Activated naive CD4-positive, alpha-beta T cell treated with anti-CD3 and anti-CD28 coated beads for 36 hours (primary cell): ENCODE measurements around the gene RBM15B. TPM values are rescaled to one million over a fixed set of nuclear protein-coding genes. Genes with fewer than 3 reads are reported as not detected.

Experiments used
- CTCF ChIA-PET: fragments of 350-600 bp; sonication (Branson Sonifier 250); formaldehyde crosslinking; loops from one replicate; lab custom pipeline; 2021; ENCODE audit warnings: antibody characterized with exemption; lab: Charles Lee
- DNase-seq: peaks from one replicate; pipeline ENCODE4 v3.0.0-alpha.2; 2020
- H3K27ac Mint-ChIP-seq: one replicate; pipeline ENCODE4 v1.8.0; 2021; ENCODE audit warnings: mild to moderate bottlenecking, mixed read lengths
- H3K27me3 Mint-ChIP-seq: one replicate; pipeline ENCODE4 v1.8.0; 2021; ENCODE audit warnings: low read depth, mixed read lengths
- H3K36me3 Mint-ChIP-seq: one replicate; pipeline ENCODE4 v1.8.0; 2021; ENCODE audit warnings: low read depth, mixed read lengths
- H3K4me1 Mint-ChIP-seq: one replicate; pipeline ENCODE4 v1.8.0; 2021; ENCODE audit warnings: low read depth, mixed read lengths
- H3K4me3 Mint-ChIP-seq: one replicate; pipeline ENCODE4 v1.8.0; 2021; ENCODE audit warnings: mild to moderate bottlenecking, moderate library complexity, mixed read lengths
- H3K9me3 Mint-ChIP-seq: one replicate; pipeline ENCODE4 v1.8.0; 2021; ENCODE audit warnings: mixed read lengths
- intact Hi-C: fragments of 100-400 bp; cut with micrococcal nuclease; formaldehyde crosslinking; loops from one replicate; pipeline ENCODE4 v1.15.1; 2023
- total RNA-seq, 2 experiments: library from RNA; stranded (reverse); gene quantifications; one replicate each; pipeline ENCODE4 v1.2.3, GENCODE V29; 2021

RBM15B gene
- total RNA-seq, 2 experiments from 2014 or later, result 12.8 to 13.5 TPM

DNA sequence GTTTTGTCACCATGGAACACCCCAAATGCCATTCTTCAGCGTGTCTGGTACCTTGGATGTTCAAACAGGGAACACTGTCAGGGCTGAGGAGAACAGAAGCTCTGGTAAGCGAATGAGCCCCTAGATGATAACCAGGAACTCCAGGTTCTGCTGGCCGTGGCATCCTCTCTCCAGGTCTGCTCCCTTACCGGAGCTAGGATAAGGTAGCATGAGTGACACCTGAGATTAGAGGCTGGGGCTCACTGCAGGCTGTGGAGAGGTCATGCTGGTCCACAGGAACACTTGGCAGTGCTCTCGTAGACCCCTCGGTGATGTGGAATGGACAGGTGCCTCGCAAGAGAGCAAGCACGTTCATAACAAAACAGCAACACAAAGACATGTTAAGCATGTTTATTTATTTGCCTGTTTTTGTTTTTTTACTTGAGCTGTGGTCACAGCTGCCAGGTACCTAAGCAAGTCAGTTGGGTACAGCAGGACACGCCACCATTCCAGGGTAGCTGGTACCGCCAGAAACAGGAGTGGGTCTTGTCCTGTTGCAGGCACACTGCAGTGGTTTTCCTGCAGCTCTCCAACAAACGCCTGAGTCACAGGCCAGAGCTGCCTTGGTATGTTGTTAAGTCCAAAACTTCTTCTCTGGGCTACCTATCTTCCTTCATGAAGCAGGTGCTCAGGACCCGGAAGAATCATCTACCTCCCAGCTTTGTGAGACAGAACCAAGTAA lies 4.6 kb downstream of the RBM15B start:
- Mint-ChIP-seq H3K36me3 (peaks cover 37% of the 10 kb centered on the region), H3K27me3 (no peaks in the 10 kb centered on the region), H3K4me3 (no peak overlapping the region), H3K27ac (peak overlapping the region; percentile 79), H3K4me1 (peaks cover 49% of the 10 kb centered on the region), H3K9me3 (no peaks in the 10 kb centered on the region)
- CTCF ChIA-PET, result no interaction called here
- no peak for DNase-seq
- intact Hi-C loops, result loop anchor here (10.0 kb wide), 1 partner anchor 579 kb away; the partner anchor contains the start of genes ABHD14A and ABHD14B

GRCh38 chr3:51396401-51396800 lies 5.3 kb downstream of the RBM15B start:
- Mint-ChIP-seq H3K4me3 (no peak overlapping the region), H3K27me3 (no peaks in the 10 kb centered on the region), H3K4me1 (peaks cover 47% of the 10 kb centered on the region), H3K9me3 (no peaks in the 10 kb centered on the region), H3K27ac (peak overlapping the region; percentile 79), H3K36me3 (peaks cover 37% of the 10 kb centered on the region)
- CTCF ChIA-PET, result interaction anchor here (1.3 to 1.5 kb wide), 2 partner anchors 9 to 11 kb away, joined by 4 to 5 read pairs; no protein-coding TSS in a partner anchor
- no peak for DNase-seq
- intact Hi-C loops, result loop anchor here (10.0 kb wide), 1 partner anchor 578 kb away; the partner anchor contains the start of genes ABHD14A and ABHD14B

GRCh38 chr3:51397392-51397791 lies 6.3 kb downstream of the RBM15B start:
- no peaks in the 10 kb centered on the region for H3K9me3 Mint-ChIP-seq
- H3K27me3 Mint-ChIP-seq, result no peaks in the 10 kb centered on the region
- intact Hi-C loops, result loop anchor here (10.0 kb wide), 1 partner anchor 577 kb away; the partner anchor contains the start of genes ABHD14A and ABHD14B
- H3K36me3 Mint-ChIP-seq, result peaks cover 32% of the 10 kb centered on the region
- peaks cover 41% of the 10 kb centered on the region for H3K4me1 Mint-ChIP-seq
- peak overlapping the region; percentile 3 for H3K27ac Mint-ChIP-seq
- CTCF ChIA-PET, result interaction anchor here (0.5 to 1.5 kb wide), 4 partner anchors 10 to 154 kb away, joined by 3 to 5 read pairs (median 4); no protein-coding TSS in a partner anchor
- DNase-seq, result no peak
- no peak overlapping the region for H3K4me3 Mint-ChIP-seq

DNA sequence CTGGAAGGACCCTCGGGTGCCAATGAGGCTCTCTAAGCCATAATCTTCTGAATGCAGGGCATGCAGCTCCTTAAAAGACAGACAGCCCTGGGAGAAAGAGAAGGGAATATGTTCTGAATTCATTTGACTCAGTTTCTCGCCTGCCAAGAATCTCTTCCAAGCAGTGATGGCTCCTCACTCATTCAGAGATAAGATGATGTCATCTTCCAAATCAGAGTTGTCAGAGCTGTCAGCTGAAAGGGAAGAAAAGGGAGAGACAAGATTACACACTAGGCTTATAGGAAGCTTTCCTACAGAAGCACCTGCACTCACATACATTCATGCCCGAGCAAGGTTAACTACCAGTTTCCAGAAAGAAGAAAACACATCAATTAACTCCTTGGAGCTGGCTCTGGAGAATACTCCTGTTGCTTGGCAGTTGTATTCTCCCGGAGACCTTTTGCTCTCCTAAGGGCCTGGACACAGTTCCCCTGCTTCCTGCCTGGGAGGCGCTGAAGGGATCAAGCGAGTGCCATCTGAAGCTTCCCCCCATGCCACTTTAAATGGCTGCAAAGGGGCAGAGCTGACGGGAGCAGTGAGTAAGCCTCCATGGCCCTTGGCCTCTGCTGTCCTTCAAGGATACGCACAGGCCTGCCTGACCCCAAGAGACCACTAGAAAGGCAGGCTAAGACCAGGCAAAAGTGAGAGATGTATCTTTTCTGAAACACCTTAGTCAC lies 7.7 kb downstream of the RBM15B start:
- DNase-seq, result no peak
- Mint-ChIP-seq H3K4me3 (no peak overlapping the region), H3K4me1 (peaks cover 28% of the 10 kb centered on the region), H3K27ac (peak overlapping the region; percentile 57), H3K9me3 (no peaks in the 10 kb centered on the region), H3K36me3 (peaks cover 27% of the 10 kb centered on the region), H3K27me3 (no peaks in the 10 kb centered on the region)
- CTCF ChIA-PET, result interaction anchor here (0.6 to 1.1 kb wide), 2 partner anchors 78 to 271 kb away, joined by 3 read pairs; no protein-coding TSS in a partner anchor
- intact Hi-C loops, result loop anchor here (10.0 kb wide), 1 partner anchor 576 kb away; the partner anchor contains the start of genes ABHD14A and ABHD14B

- no peak overlapping the region for H3K4me3 Mint-ChIP-seq
- CTCF ChIA-PET, result interaction anchor here (1.1 kb wide), 1 partner anchor 724 kb away, joined by 3 read pairs; no protein-coding TSS in a partner anchor
- peak overlapping the region; percentile 11 for H3K27ac Mint-ChIP-seq
- H3K4me1 Mint-ChIP-seq, result peaks cover 25% of the 10 kb centered on the region
- H3K9me3 Mint-ChIP-seq, result no peaks in the 10 kb centered on the region
- DNase-seq, result no peak
- peaks cover 19% of the 10 kb centered on the region for H3K36me3 Mint-ChIP-seq
- H3K27me3 Mint-ChIP-seq, result no peaks in the 10 kb centered on the region
- intact Hi-C loops, result no loop called here
Observed at GRCh38 chr3:51400166-51400565, 9.1 kb downstream of the RBM15B start.

- Mint-ChIP-seq H3K4me3 (no peak overlapping the region), H3K27ac (peak overlapping the region; percentile 3), H3K4me1 (peaks cover 20% of the 10 kb centered on the region), H3K27me3 (no peaks in the 10 kb centered on the region), H3K9me3 (no peaks in the 10 kb centered on the region), H3K36me3 (peaks cover 13% of the 10 kb centered on the region)
- CTCF ChIA-PET, result interaction anchor here (1.2 kb wide), 1 partner anchor 12 kb away, joined by 3 read pairs; no protein-coding TSS in a partner anchor
- no peak for DNase-seq
- intact Hi-C loops, result no loop called here
Observed at GRCh38 chr3:51401735-51402134, 10.7 kb downstream of the RBM15B start.

DNA sequence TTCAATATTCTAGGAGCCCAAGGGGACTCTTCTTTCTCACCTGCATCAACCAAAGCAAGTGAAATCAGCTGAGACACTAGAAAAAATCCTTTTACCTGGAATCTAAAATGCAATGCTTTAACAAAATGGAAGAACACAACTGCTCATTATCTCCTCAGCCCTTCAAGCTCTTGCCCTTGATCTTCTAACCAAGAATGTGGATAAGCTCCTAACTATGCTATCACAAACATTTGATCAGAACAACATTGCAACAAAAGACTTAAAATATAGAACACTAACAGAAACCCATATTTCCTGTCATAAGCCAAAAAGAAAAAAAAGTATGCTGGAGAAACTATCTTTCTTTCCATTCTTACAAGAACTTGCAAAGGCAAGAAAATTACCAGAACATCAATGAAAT lies 12.6 kb downstream of the RBM15B start:
- no peak for DNase-seq
- H3K36me3 Mint-ChIP-seq, result peaks cover 18% of the 10 kb centered on the region
- no peaks in the 10 kb centered on the region for H3K9me3 Mint-ChIP-seq
- CTCF ChIA-PET, result no interaction called here
- H3K4me3 Mint-ChIP-seq, result no peak overlapping the region
- peak overlapping the region; percentile 61 for H3K27ac Mint-ChIP-seq
- intact Hi-C loops, result no loop called here
- peaks cover 25% of the 10 kb centered on the region for H3K4me1 Mint-ChIP-seq
- H3K27me3 Mint-ChIP-seq, result no peaks in the 10 kb centered on the region

- CTCF ChIA-PET, result interaction anchor here (0.6 to 1.9 kb wide), 5 partner anchors 11 to 72 kb away, joined by 3 to 7 read pairs (median 3); no protein-coding TSS in a partner anchor
- intact Hi-C loops, result no loop called here
- DNase-seq, result no peak
- Mint-ChIP-seq H3K36me3 (peaks cover 31% of the 10 kb centered on the region), H3K9me3 (no peaks in the 10 kb centered on the region), H3K4me3 (no peak overlapping the region), H3K27me3 (no peaks in the 10 kb centered on the region), H3K4me1 (peaks cover 31% of the 10 kb centered on the region), H3K27ac (no peak overlapping the region)
Observed at GRCh38 chr3:51408021-51408420, 16.9 kb downstream of the RBM15B start.

GRCh38 chr3:51408813-51409212 lies 17.7 kb downstream of the RBM15B start:
- Mint-ChIP-seq H3K27ac (peak overlapping the region; percentile 33), H3K4me1 (peaks cover 31% of the 10 kb centered on the region), H3K36me3 (peaks cover 27% of the 10 kb centered on the region), H3K9me3 (no peaks in the 10 kb centered on the region), H3K27me3 (no peaks in the 10 kb centered on the region), H3K4me3 (no peak overlapping the region)
- CTCF ChIA-PET, result interaction anchor here (1.9 kb wide), 1 partner anchor 26 kb away, joined by 7 read pairs; no protein-coding TSS in a partner anchor
- intact Hi-C loops, result no loop called here
- no peak for DNase-seq

DNA sequence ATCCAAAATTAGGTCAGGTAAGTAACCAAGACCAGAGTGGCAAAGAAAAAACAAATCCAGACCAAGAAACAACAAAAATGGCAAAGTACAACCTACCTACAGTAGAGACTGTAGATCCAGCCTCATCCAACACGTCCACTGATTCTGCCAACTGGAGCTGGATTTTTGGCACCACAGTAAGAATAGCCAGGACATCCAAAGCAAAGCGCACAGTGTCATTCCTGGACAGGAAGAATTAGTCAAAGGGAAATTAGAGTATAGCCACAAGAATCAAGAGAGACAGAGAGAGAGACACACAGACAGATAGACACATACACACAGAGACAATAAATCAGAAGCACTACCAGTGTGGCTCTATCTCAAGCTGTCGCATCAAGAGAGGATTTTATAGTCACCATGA lies 31.1 kb downstream of the RBM15B start:
- Mint-ChIP-seq H3K4me1 (no peaks in the 10 kb centered on the region), H3K36me3 (peaks cover 28% of the 10 kb centered on the region), H3K4me3 (no peak overlapping the region), H3K27me3 (no peaks in the 10 kb centered on the region), H3K9me3 (no peaks in the 10 kb centered on the region), H3K27ac (no peak overlapping the region)
- DNase-seq, result no peak
- CTCF ChIA-PET, result interaction anchor here (0.5 to 1.0 kb wide), 3 partner anchors 13 to 16 kb away, joined by 3 read pairs; no protein-coding TSS in a partner anchor
- intact Hi-C loops, result no loop called here

DNA sequence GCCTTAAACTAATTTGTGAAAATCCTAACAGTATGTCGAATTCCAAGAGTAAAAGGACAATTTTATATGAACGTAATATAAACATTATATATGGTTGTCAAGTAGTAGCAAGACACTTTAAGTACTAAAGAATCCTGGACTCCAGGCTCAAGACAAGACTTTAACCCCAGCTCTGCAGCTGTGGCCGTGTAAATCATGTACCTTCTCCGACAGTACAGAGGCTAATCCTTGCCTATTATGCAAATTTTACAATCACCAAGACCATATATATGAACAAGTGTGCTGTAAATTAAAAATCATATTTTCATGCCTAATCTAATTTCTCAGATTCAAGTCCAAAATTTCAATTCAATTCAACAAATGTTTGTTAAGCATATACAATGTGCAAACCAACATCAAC lies 35.8 kb downstream of the RBM15B start:
- CTCF ChIA-PET, result interaction anchor here (0.6 kb wide), 1 partner anchor 216 kb away, joined by 6 read pairs; no protein-coding TSS in a partner anchor
- intact Hi-C loops, result no loop called here
- Mint-ChIP-seq H3K4me3 (no peak overlapping the region), H3K4me1 (no peaks in the 10 kb centered on the region), H3K9me3 (no peaks in the 10 kb centered on the region), H3K27ac (no peak overlapping the region), H3K36me3 (peaks cover 32% of the 10 kb centered on the region), H3K27me3 (no peaks in the 10 kb centered on the region)
- no peak for DNase-seq

GRCh38 chr3:51429138-51429537 lies 38.1 kb downstream of the RBM15B start:
- Mint-ChIP-seq H3K9me3 (no peaks in the 10 kb centered on the region), H3K27me3 (no peaks in the 10 kb centered on the region), H3K36me3 (peaks cover 30% of the 10 kb centered on the region), H3K27ac (no peak overlapping the region), H3K4me1 (no peaks in the 10 kb centered on the region), H3K4me3 (no peak overlapping the region)
- no peak for DNase-seq
- intact Hi-C loops, result no loop called here
- CTCF ChIA-PET, result no interaction called here
